WERI-Rb-1 (cell line): ENCODE data around the gene MMP17.

Experiments
- DNase-seq: peaks from one replicate; pipeline ENCODE4 v3.0.0-alpha.2; 2020
- H3K27ac ChIP-seq: fragments of 250-450 bp; sonication (Bioruptor Pico); 2 replicates; pipeline ENCODE4 v1.5.1; 2020; ENCODE audit warnings: mild to moderate bottlenecking, moderate library complexity
- H3K27me3 ChIP-seq: fragments of 250-450 bp; sonication (Bioruptor Pico); 2 replicates; pipeline ENCODE4 v1.5.1; 2021; ENCODE audit warnings: mild to moderate bottlenecking, low read depth, moderate library complexity; ENCODE audit not compliant: insufficient read depth, severe bottlenecking
- H3K36me3 ChIP-seq: fragments of 250-450 bp; sonication (Bioruptor Pico); 2 replicates; pipeline ENCODE4 v1.5.1; 2020; ENCODE audit warnings: mild to moderate bottlenecking, moderate library complexity
- H3K4me3 ChIP-seq: 2 replicates; pipeline ENCODE4 v1.5.1; 2011; ENCODE audit warnings: low read depth, mild to moderate bottlenecking, control low read depth, low read length
- H3K9me3 ChIP-seq: fragments of 250-450 bp; sonication (Bioruptor Pico); 2 replicates; pipeline ENCODE4 v1.5.1; 2021; ENCODE audit warnings: mild to moderate bottlenecking, moderate library complexity; ENCODE audit not compliant: severe bottlenecking
- TF ChIP-seq, protein P1 (sequence below): IDR thresholded peaks from 2 replicates; pipeline ENCODE4 v1.5.1; 2011; ENCODE audit warnings: low read depth, mild to moderate bottlenecking, control low read depth, inconsistent platforms, low read length

Gene MMP17

GRCh38 chr12:131893605-131894312, 65.6 kb downstream of the MMP17 start:
- Histone ChIP-seq H3K36me3 (peaks cover 17% of the 10 kb centered on the region), H3K27me3 (no peaks in the 10 kb centered on the region), H3K4me3 (no peak overlapping the region), H3K9me3 (no peaks in the 10 kb centered on the region), H3K27ac (no peak overlapping the region)
- TF ChIP-seq, protein P1, sequence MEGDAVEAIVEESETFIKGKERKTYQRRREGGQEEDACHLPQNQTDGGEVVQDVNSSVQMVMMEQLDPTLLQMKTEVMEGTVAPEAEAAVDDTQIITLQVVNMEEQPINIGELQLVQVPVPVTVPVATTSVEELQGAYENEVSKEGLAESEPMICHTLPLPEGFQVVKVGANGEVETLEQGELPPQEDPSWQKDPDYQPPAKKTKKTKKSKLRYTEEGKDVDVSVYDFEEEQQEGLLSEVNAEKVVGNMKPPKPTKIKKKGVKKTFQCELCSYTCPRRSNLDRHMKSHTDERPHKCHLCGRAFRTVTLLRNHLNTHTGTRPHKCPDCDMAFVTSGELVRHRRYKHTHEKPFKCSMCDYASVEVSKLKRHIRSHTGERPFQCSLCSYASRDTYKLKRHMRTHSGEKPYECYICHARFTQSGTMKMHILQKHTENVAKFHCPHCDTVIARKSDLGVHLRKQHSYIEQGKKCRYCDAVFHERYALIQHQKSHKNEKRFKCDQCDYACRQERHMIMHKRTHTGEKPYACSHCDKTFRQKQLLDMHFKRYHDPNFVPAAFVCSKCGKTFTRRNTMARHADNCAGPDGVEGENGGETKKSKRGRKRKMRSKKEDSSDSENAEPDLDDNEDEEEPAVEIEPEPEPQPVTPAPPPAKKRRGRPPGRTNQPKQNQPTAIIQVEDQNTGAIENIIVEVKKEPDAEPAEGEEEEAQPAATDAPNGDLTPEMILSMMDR, result no peak
- no peak for DNase-seq

DNA sequence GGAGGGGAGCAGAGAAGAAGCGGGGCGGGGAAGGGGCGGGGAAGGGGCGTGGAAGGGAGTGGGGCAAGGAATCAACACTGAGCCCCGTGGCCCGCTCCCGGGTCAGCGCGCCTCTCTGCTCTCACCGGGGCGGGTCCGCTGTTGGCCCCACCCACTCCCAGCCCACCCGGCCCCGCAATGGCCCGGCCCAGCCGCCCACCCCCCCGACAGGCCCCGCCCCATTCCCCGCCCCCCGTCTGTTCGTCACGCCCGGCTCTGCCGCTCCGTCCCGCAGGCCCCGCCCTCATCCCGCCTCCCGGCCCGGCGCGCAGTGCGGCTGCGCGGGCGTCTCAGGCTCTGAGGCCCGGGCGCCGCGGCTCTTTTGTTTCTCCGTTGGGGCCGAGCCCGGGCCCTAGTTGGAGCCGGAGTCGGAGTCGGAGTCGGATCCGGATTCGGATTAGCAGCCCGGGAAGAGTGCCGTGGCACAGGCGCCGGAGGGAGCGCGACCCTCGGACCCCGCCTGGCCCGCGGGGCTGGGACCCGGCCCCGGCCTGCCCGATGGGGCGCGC, 66.2 kb downstream of the MMP17 start, which contains the start of gene ULK1:
ULK1 (plus strand) TSS at position 310 of the 548 bp plus-strand sequence. CDS start 380 bp downstream, outside the sequence.
- Histone ChIP-seq H3K27me3 (no peaks in the 10 kb centered on the region), H3K9me3 (no peaks in the 10 kb centered on the region), H3K4me3 (peak within 1 kb of the TSS; percentile 54), H3K27ac (peak within 1 kb of the TSS; percentile 93), H3K36me3 (peaks cover 17% of the 10 kb centered on the region)
- TF ChIP-seq, protein P1, result no peak
- peak; percentile 94 for DNase-seq

- H3K4me3 ChIP-seq, result peak overlapping the region; percentile 54
- peak overlapping the region; percentile 52; the same call in 1 of the 2 replicates for H3K27ac ChIP-seq
- H3K36me3 ChIP-seq, result peaks cover 17% of the 10 kb centered on the region
- no peaks in the 10 kb centered on the region for H3K9me3 ChIP-seq
- no peaks in the 10 kb centered on the region for H3K27me3 ChIP-seq
- DNase-seq, result no peak
- TF ChIP-seq, protein P1, result no peak
Measured at GRCh38 chr12:131894981-131895639, 66.9 kb downstream of the MMP17 start.

DNA sequence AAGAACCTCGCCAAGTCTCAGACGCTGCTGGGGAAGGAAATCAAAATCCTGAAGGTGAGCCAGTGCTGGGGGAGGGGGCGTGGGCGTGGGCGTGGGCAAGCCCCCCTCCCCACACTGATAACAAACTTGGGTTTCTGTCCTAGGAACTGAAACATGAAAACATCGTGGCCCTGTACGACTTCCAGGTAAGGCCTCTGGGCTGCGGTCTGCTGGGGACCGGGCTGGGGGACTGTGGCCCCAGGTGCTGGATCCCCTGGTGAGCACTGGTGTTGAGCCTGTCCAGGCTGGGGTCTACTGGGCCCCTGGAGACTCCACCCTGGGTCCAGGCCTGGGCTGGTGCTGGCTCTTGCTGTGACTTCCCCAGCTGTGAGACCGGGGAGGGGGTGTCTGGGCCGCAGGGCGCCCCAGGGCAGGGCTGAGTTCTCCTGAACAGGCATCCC, 67.5 kb downstream of the MMP17 start:
- H3K36me3 ChIP-seq, result peaks cover 17% of the 10 kb centered on the region
- peak overlapping the region; percentile 54 for H3K4me3 ChIP-seq
- TF ChIP-seq, protein P1, result no peak
- DNase-seq, result no peak
- H3K9me3 ChIP-seq, result no peaks in the 10 kb centered on the region
- H3K27me3 ChIP-seq, result no peaks in the 10 kb centered on the region
- H3K27ac ChIP-seq, result peak overlapping the region; percentile 40; the same call in 1 of the 2 replicates

DNA sequence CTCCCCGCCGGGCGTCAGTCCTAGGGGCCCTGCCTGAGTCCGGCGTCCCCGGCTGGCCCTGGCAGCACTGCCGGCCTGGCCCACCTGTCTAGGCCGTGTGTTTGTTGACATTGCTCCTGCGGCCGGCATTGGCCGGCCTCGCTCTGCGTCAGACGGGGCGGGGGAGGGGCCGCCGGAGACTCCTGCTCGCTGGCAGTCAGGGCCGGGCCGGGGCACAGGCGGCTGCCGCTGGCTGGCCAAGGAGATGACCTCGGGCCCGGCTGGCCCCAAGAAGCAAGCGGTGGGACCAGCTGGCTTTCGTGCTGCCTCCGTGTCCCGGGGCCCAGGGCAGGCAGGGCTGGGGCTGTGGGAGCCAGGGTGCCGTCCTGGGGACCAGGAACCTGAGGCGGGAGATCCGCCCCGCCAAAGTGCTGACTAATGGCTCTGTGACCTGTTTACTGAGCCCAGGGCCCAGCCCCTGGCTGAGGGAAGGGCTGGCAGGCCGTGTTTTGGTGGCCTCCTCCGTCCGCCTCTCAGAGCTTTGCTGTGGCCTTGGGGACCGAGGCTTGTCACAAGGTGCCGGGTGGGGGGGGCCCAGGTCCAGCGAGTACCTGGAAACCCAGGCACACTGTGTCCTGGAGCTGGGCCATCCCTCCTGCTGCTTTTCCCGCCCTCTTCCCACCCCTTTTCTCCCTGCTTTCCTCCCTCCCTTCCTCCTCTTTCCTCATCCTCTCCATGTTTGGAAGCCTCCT, 68.1 kb downstream of the MMP17 start:
- no peaks in the 10 kb centered on the region for H3K9me3 ChIP-seq
- TF ChIP-seq, protein P1, result no peak
- peak overlapping the region; percentile 54 for H3K4me3 ChIP-seq
- DNase-seq, result peak; percentile 88
- peaks cover 17% of the 10 kb centered on the region for H3K36me3 ChIP-seq
- peak overlapping the region; percentile 40 for H3K27ac ChIP-seq
- H3K27me3 ChIP-seq, result no peaks in the 10 kb centered on the region
